Glutamatergic neuron (in vitro differentiated cells): ENCODE results near the gene PTTG2. TPM values are rescaled to one million over a fixed set of nuclear protein-coding genes. Genes with fewer than 3 reads are reported as not detected.

Experiments
- DNase-seq: peaks from one replicate; pipeline ENCODE4 v3.0.0; 2022
- H3K27ac Mint-ChIP-seq: one replicate; pipeline ENCODE4 v1.8.0; 2020; ENCODE audit warnings: mild to moderate bottlenecking, mixed read lengths, inconsistent platforms; ENCODE audit not compliant: unreplicated experiment
- H3K27me3 Mint-ChIP-seq: one replicate; pipeline ENCODE4 v1.8.0; 2020; ENCODE audit warnings: mild to moderate bottlenecking, moderate library complexity, mixed read lengths, inconsistent platforms; ENCODE audit not compliant: unreplicated experiment
- H3K36me3 Mint-ChIP-seq: one replicate; pipeline ENCODE4 v1.8.0; 2020; ENCODE audit warnings: mild to moderate bottlenecking, mixed read lengths, inconsistent platforms; ENCODE audit not compliant: unreplicated experiment
- H3K4me1 Mint-ChIP-seq: one replicate; pipeline ENCODE4 v1.8.0; 2020; ENCODE audit warnings: mild to moderate bottlenecking, low read depth, mixed read lengths, inconsistent platforms; ENCODE audit not compliant: unreplicated experiment
- H3K4me3 Mint-ChIP-seq: one replicate; pipeline ENCODE4 v1.8.0; 2020; ENCODE audit warnings: mild to moderate bottlenecking, mixed read lengths, inconsistent platforms; ENCODE audit not compliant: unreplicated experiment
- H3K9me3 Mint-ChIP-seq: one replicate; pipeline ENCODE4 v1.8.0; 2020; ENCODE audit warnings: mild to moderate bottlenecking, moderate library complexity, mixed read lengths, inconsistent platforms; ENCODE audit not compliant: unreplicated experiment
- CTCF ChIP-seq: fragments of 200-600 bp; sonication (generic); IDR thresholded peaks from one replicate; pipeline ENCODE4 v1.5.0; 2021; ENCODE audit not compliant: partially characterized antibody, unreplicated experiment
- total RNA-seq: library from RNA; stranded (reverse); fragmentation: NEBNext Ultra II Directional; extraction: Animal tissue kit (Norgen Biotek cat#: 25700); gene quantifications from one replicate; pipeline ENCODE4 v1.2.1, GENCODE V29; 2021; ENCODE audit not compliant: unreplicated experiment

PTTG2 gene
- total RNA-seq, 1 donor from 2014 or later: not detected

- H3K4me3 Mint-ChIP-seq: no peak overlapping the region
- peak overlapping the region; percentile 21 for H3K27ac Mint-ChIP-seq
- peaks cover 3% of the 10 kb centered on the region for H3K4me1 Mint-ChIP-seq
- peaks cover 4% of the 10 kb centered on the region for H3K27me3 Mint-ChIP-seq
- peaks cover 5% of the 10 kb centered on the region for H3K36me3 Mint-ChIP-seq
- H3K9me3 Mint-ChIP-seq: no peaks in the 10 kb centered on the region
- no peak for DNase-seq
- no peak for TF ChIP-seq CTCF
These were observed 31.6 kb downstream of the PTTG2 start for GRCh38 chr4:37991623-37992410.

GRCh38 chr4:37993806-37994205, 33.6 kb downstream of the PTTG2 start:
- no peak for TF ChIP-seq CTCF
- peaks cover 6% of the 10 kb centered on the region for H3K27me3 Mint-ChIP-seq
- peaks cover 4% of the 10 kb centered on the region for H3K9me3 Mint-ChIP-seq
- no peak overlapping the region for H3K4me3 Mint-ChIP-seq
- peaks cover 14% of the 10 kb centered on the region for H3K4me1 Mint-ChIP-seq
- no peak overlapping the region for H3K27ac Mint-ChIP-seq
- peaks cover 5% of the 10 kb centered on the region for H3K36me3 Mint-ChIP-seq
- DNase-seq: no peak

GRCh38 chr4:37994569-37994968, 34.4 kb downstream of the PTTG2 start:
- DNase-seq: no peak
- Mint-ChIP-seq H3K9me3 (peaks cover 4% of the 10 kb centered on the region), H3K27ac (no peak overlapping the region), H3K36me3 (peaks cover 5% of the 10 kb centered on the region), H3K27me3 (peaks cover 6% of the 10 kb centered on the region), H3K4me1 (peaks cover 17% of the 10 kb centered on the region), H3K4me3 (no peak overlapping the region)
- no peak for TF ChIP-seq CTCF

- TF ChIP-seq CTCF: no peak
- Mint-ChIP-seq H3K4me3 (no peak overlapping the region), H3K9me3 (peaks cover 4% of the 10 kb centered on the region), H3K27ac (no peak overlapping the region), H3K36me3 (peaks cover 5% of the 10 kb centered on the region), H3K27me3 (peaks cover 6% of the 10 kb centered on the region), H3K4me1 (peaks cover 17% of the 10 kb centered on the region)
- no peak for DNase-seq
These were observed 35.2 kb downstream of the PTTG2 start for GRCh38 chr4:37995299-37995821.
